H1 (cell line): ENCODE measurements around the gene RPRM. TPM values are rescaled to one million over a fixed set of nuclear protein-coding genes. Genes with fewer than 3 reads are reported as not detected.

Source experiments
- BRCA1 ChIP-seq: IDR thresholded peaks from 2 replicates; pipeline ENCODE4 v1.6.1; 2012; ENCODE audit warnings: low read depth, low read length, improper control_type of control experiment
- CBX8 ChIP-seq: fragments of 300-800, 300-1000 bp; sonication (generic); IDR thresholded peaks from 2 replicates; pipeline ENCODE4 v1.7.1; 2016; ENCODE audit warnings: low read depth, low read length, borderline replicate concordance
- CEBPB ChIP-seq: IDR thresholded peaks from 2 replicates; pipeline ENCODE4 v1.6.1; 2012; ENCODE audit warnings: low read depth, low read length
- HDAC6 ChIP-seq: IDR thresholded peaks from one replicate; pipeline ENCODE4 v1.7.1; 2012; ENCODE audit warnings: low read depth, mild to moderate bottlenecking, inconsistent platforms, low read length, moderate library complexity
- MAFK ChIP-seq: IDR thresholded peaks from 2 replicates; pipeline ENCODE4 v1.6.1; 2012; ENCODE audit warnings: low read depth, mild to moderate bottlenecking, improper control_type of control experiment, low read length
- NRF1 ChIP-seq: IDR thresholded peaks from 2 replicates; pipeline ENCODE4 v1.6.1; 2011; ENCODE audit warnings: mild to moderate bottlenecking, low read depth, low read length, improper control_type of control experiment
- SIN3A ChIP-seq, 2 experiments: IDR thresholded peaks in 1 of 2; conservative IDR thresholded peaks in 1 of 2; 2 replicates each; pipeline ENCODE4 v1.6.1; 2011 to 2012; ENCODE audit warnings: low read length in 2 of 2, improper control_type of control experiment in 1 of 2, low read depth in 1 of 2, mild to moderate bottlenecking in 1 of 2
- SIRT6 ChIP-seq: IDR thresholded peaks from one replicate; pipeline ENCODE4 v1.7.1; 2012; ENCODE audit warnings: low read length, inconsistent platforms
- SUZ12 ChIP-seq: fragments of 200-600 bp; sonication (generic); IDR thresholded peaks from 2 replicates; pipeline ENCODE4 v1.6.1; 2012; ENCODE audit warnings: mild to moderate bottlenecking, inconsistent platforms, low read length, moderate library complexity, mixed read lengths
- polyA plus RNA-seq, 7 experiments: library from polyadenylated mRNA; depleted of rRNA in 3 of 7; stranded (reverse) in 5 of 7; unstranded in 2 of 7; fragments of >200 nt in 5 of 7; fragments of 200-250 nt in 2 of 7; gene quantifications; 1 replicate in 5 of 7; 2 replicates in 1 of 7; 4 replicates in 1 of 7; pipeline versions ENCODE4 v1.2.1 to v1.2.3, GENCODE V29; 2011 to 2013; ENCODE audit warnings: missing spikeins in 2 of 7, mixed read lengths in 2 of 7
- total RNA-seq: library from RNA; stranded (reverse); fragmentation: NEBNext Ultra II Directional; extraction: Animal tissue kit (Norgen Biotek cat#: 25700); gene quantifications from 2 replicates; pipeline ENCODE4 v1.2.1, GENCODE V29; 2021

Gene RPRM
- total and polyA plus RNA-seq, 2 of the 8 experiments (the other 6 are each of a cell fraction or from before 2014, with no cell fraction given): 11.0 to 16.3 TPM

GRCh38 chr2:153451611-153452010 is 27.0 kb downstream of the RPRM start (continued):
- no peak for TF ChIP-seq SUZ12
- no peak for TF ChIP-seq BRCA1
- no peak for TF ChIP-seq SIN3A (conservative IDR thresholded peaks at IDR 0.05 in 1 of 2, IDR thresholded peaks at IDR 0.05 in 1 of 2; ENCODE audit: low read depth in 1 of 2, low read length in 2 of 2)
- no peak for TF ChIP-seq NRF1
- TF ChIP-seq HDAC6: no peak
- no peak for TF ChIP-seq CBX8
- TF ChIP-seq CEBPB: no peak
- no peak for TF ChIP-seq MAFK
- TF ChIP-seq SIRT6: no peak
